ENCODE data around the gene TTLL6. TPM values are rescaled to one million over a fixed set of nuclear protein-coding genes. Genes with fewer than 3 reads are reported as not detected.
"Not testable (repeated sequence)": the region's sequence is repeated elsewhere in the genome, so short reads cannot be mapped to it uniquely, and the experiment has no call there.

Gene TTLL6
- total RNA-seq, 2 donors from 2014 or later = not detected

DNA sequence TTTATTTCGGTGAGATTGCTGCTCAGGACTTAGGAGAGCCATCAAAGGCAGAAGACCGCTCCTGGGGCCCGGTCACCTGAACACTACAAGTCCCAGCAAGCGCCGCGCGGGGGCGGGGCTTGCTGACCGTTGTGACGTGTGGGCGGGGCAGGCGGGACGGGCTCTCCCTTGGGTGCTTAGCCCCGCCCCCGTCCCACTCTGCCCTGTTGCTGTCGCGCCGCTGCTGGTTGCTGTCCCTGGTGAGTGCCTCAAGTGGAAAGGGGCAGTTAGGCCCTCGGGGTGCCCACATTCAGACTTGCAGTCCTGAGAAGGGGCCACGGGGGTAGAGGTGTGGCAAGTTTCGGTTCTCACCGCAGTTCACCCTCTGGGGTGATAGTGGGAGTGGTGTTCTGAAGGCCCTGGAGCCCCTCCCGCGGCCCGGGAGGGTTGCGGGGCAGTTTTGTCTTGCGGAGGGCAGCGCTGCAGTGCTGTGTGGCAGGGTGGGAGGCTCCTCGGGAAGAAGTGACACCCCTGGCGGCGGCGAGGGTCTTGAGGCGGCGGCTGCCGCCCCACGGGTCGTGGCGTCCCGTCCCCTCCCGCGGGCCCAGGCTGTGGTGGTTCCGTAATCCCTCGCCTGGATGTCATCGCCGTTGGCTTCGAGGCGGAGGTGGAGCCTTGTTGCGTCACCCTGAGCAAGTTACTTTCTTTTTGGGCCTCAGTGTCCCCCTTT lies 14.0 kb upstream of the TTLL6 start, which contains the start of gene CALCOCO2:
Gene CALCOCO2, plus strand, starts transcription at position 196 of the 709 bp plus-strand sequence. CDS start 10,673 bp downstream, outside the sequence.
- H3K4me1 Mint-ChIP-seq = peaks cover 12% of the 10 kb centered on the region
- H3K27ac Mint-ChIP-seq = peak within 1 kb of the TSS; percentile 91
- H3K9me3 Mint-ChIP-seq = no peaks in the 10 kb centered on the region
- ATAC-seq (replicated peaks) = peak; percentile 92
- peaks cover 9% of the 10 kb centered on the region for H3K36me3 Mint-ChIP-seq (ENCODE audit: low read depth)
- H3K4me3 Mint-ChIP-seq = peak within 1 kb of the TSS; percentile 93
- no peaks in the 10 kb centered on the region for H3K27me3 Mint-ChIP-seq

DNA sequence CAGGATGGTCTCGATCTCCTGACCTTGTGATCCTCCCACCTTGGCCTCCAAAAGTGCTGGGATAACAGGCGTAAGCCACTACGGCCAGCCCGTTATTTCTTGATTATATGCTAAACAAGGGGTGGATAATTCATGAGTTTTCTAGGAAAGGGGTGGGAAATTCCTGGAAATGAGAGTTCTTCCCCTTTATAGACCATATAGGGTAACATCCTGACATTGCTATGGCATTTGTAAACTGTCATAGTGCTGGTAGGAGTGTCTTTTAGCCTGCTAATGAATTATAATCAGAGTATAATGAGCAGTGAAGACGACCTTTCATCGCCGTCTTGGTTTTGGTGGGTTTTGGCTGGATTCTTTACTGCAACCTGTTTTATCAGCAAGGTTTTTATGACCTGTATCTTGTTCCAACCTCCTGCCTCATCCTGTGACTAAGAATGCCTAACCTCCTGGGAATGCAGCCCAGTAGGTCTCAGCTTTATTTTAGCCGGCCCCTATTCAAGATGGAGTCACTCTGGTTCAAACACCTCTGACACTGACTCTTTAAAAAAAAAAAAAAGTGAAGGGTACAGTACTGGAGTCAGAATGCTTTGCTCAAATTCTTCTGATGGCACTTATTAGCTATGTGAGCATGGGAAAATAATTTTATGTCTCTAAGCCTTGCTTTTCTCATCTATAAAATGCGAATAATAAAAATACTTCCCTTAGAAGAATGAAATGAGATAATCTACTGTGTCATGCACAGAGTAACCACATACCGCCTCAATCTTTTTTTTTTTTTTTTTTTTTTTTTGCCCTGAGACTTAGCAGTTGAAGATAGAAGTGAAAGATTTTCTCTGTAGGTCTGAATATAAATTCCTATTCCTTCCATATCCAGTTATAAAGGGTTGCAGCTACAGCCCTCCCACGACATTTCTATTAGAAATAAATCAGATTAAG lies 8.7 kb upstream of the TTLL6 start:
- H3K27ac Mint-ChIP-seq = no peak overlapping the region

DNA sequence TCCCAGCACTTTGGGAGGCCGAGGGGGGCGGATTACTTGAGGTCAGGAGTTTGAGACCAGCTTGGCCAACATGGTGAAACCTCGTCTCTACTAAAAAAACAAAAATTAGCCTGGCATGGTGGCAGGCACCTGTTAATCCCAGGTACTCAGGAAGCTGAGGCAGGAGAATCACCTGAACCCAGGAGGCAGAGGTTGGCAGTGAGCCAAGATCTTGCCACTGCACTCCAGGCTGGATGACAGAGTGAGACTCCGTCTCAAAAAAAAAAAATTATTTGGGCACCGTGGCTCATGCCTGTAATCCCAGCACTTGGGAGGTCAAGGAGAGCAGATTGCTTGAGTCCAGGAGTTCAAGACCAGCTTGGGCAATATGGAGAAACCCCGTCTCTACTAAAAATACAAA lies 3.9 kb upstream of the TTLL6 start:
- not testable (repeated sequence) for H3K4me3 Mint-ChIP-seq; H3K27ac Mint-ChIP-seq; H3K36me3 Mint-ChIP-seq (ENCODE audit: low read depth); H3K9me3 Mint-ChIP-seq; H3K4me1 Mint-ChIP-seq; ATAC-seq (replicated peaks)
- peaks cover 14% of the 10 kb centered on the region for H3K27me3 Mint-ChIP-seq

More for the DNA sequence above, 8.7 kb upstream of the TTLL6 start:
- ATAC-seq (replicated peaks) = no peak
- H3K4me3 Mint-ChIP-seq = no peak overlapping the region
- no peaks in the 10 kb centered on the region for H3K9me3 Mint-ChIP-seq
- H3K27me3 Mint-ChIP-seq = peaks cover 7% of the 10 kb centered on the region
- H3K4me1 Mint-ChIP-seq = no peaks in the 10 kb centered on the region
- H3K36me3 Mint-ChIP-seq (ENCODE audit: low read depth) = no peaks in the 10 kb centered on the region

DNA sequence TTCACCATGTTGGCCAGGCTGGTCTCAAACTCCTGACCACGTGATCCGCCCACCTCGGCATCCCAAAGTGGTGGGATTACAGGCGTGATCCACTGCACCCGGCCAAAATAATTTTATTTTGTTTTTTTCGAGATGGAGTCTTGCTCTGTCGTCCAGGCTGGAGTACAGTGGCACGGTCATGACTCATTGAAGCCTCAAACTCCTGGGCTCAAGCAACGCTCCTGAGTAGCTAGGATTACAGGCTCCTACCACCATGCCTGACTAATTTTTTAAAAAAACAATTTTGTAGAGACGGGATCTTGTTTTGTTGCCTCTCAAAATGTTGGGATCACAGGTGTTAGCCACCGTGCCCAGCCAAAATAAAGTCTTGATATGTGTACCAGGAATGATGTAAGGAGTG lies 2.4 kb upstream of the TTLL6 start:
- peaks cover 22% of the 10 kb centered on the region for H3K27me3 Mint-ChIP-seq
- H3K4me3 Mint-ChIP-seq = no peak overlapping the region
- H3K27ac Mint-ChIP-seq = no peak overlapping the region
- no peaks in the 10 kb centered on the region for H3K9me3 Mint-ChIP-seq
- H3K4me1 Mint-ChIP-seq = peaks cover 8% of the 10 kb centered on the region
- no peaks in the 10 kb centered on the region for H3K36me3 Mint-ChIP-seq (ENCODE audit: low read depth)
- ATAC-seq (replicated peaks) = no peak

DNA sequence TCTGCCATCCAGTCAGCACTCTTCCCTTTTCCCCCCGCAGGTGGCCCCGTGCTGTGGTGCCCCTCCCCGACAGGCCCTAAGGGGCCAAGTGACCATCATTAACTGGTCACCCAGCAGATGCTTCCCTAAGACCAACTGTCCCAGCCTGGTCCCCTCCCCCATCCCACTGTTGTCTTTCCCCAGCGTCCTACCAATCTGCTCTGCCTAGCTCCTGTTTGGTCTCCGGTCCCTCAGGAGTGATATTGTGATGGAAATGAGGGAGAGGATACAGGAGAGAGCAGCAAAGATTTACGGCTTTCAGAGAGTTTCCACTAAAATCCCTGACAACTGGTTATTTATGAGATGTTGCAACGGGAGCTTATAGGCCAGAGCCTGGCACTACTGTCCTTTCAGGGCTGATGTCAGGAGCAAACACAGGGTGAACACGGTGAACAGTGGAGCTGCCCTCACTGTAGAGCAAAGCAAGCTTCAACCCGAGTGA lies 1.4 kb upstream of the TTLL6 start:
- H3K4me1 Mint-ChIP-seq = peaks cover 8% of the 10 kb centered on the region
- no peak overlapping the region for H3K27ac Mint-ChIP-seq
- H3K27me3 Mint-ChIP-seq = peaks cover 21% of the 10 kb centered on the region
- H3K36me3 Mint-ChIP-seq (ENCODE audit: low read depth) = no peaks in the 10 kb centered on the region
- H3K4me3 Mint-ChIP-seq = peak overlapping the region; percentile 74
- H3K9me3 Mint-ChIP-seq = no peaks in the 10 kb centered on the region
- no peak for ATAC-seq (replicated peaks)

DNA sequence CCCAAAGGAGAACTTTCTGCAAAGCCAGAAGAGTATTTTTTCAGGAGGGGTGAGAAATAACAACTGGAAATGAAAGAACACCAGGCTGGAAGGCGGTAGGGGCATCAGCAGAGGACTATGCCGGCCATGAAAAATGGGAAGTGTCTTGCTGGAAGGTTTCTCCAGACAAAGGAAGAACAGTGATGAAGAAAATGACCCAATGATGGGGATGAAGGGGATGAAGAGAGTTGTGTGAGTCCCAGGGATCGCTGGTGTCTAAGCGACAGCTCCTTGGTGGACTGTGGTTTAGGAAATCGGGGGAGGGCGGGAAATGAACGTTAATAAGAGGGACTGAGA lies 623 bp downstream of the TTLL6 start:
- H3K4me1 Mint-ChIP-seq = peaks cover 8% of the 10 kb centered on the region
- peaks cover 18% of the 10 kb centered on the region for H3K27me3 Mint-ChIP-seq
- H3K9me3 Mint-ChIP-seq = no peaks in the 10 kb centered on the region
- no peaks in the 10 kb centered on the region for H3K36me3 Mint-ChIP-seq (ENCODE audit: low read depth)
- H3K4me3 Mint-ChIP-seq = peak overlapping the region; percentile 74
- ATAC-seq (replicated peaks) = no peak
- peak overlapping the region; percentile 12 for H3K27ac Mint-ChIP-seq

DNA sequence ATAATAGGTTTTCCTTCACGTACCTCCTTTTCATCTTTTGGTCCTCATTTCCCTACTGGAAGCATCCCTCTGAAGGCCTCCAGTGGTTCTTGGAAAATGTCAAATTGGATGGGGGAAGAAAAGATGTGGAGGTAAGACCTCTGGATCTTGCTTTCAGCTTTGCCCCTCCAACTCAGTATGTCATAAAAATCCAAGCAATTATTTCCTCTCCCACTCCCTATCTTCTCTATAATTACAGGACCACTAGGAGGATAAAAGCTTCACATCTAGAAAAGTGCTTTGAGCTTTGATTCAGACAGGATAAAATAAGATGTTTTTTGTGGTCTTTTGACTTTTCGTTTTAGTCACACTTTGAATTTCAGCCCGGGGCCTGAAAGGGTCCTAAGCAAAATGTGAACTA lies 1.7 kb downstream of the TTLL6 start:
- Mint-ChIP-seq H3K9me3 (no peaks in the 10 kb centered on the region), H3K27ac (no peak overlapping the region), H3K4me3 (no peak overlapping the region), H3K36me3 (ENCODE audit: low read depth) (no peaks in the 10 kb centered on the region), H3K27me3 (peaks cover 19% of the 10 kb centered on the region), H3K4me1 (peaks cover 8% of the 10 kb centered on the region)
- ATAC-seq (replicated peaks) = no peak

DNA sequence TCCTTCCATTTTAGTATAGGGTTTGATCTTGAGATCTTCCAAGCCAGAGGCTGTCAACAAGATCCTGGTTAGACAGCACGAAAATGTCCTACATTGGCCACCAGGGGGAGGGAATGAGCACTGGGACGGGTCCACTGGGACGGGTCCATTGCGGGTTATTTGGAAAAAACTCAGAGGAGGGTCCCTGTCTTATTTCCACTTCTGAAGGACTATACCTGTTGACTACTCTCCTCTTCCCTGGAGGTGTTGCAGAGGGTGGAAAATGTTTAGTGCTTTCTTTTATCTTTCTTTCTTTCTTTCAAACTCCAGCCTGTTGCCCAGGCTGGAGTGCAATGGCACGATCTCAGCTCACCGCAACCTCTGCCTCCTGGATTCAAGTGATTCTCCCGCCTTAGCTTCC lies 2.5 kb downstream of the TTLL6 start:
- Mint-ChIP-seq H3K27me3 (peaks cover 22% of the 10 kb centered on the region), H3K36me3 (ENCODE audit: low read depth) (no peaks in the 10 kb centered on the region), H3K27ac (no peak overlapping the region), H3K4me3 (no peak overlapping the region), H3K4me1 (peaks cover 8% of the 10 kb centered on the region), H3K9me3 (no peaks in the 10 kb centered on the region)
- no peak for ATAC-seq (replicated peaks)

DNA sequence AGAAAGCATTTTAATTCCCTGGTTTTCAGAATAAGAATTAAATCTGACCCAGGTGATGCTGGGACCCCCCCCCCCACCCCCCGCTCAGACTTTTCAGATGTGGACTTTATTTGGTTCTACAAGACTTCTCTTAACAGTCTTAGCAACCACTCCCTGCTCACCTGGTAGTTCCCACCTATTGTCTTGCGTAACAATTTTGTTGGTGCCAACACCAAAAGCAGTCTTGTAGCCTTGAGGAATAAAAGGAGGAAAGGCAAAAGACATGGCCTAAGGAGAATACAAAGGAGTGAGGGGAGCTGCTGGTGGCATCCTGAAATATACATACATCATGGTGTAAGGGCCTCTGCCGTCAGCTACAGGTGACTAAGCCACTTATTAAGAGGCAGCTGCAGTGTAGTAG lies 5.0 kb downstream of the TTLL6 start:
- no peak for ATAC-seq (replicated peaks)
- H3K9me3 Mint-ChIP-seq = no peaks in the 10 kb centered on the region
- H3K27ac Mint-ChIP-seq = no peak overlapping the region
- peaks cover 8% of the 10 kb centered on the region for H3K4me1 Mint-ChIP-seq
- H3K36me3 Mint-ChIP-seq (ENCODE audit: low read depth) = no peaks in the 10 kb centered on the region
- no peak overlapping the region for H3K4me3 Mint-ChIP-seq
- H3K27me3 Mint-ChIP-seq = peaks cover 22% of the 10 kb centered on the region

DNA sequence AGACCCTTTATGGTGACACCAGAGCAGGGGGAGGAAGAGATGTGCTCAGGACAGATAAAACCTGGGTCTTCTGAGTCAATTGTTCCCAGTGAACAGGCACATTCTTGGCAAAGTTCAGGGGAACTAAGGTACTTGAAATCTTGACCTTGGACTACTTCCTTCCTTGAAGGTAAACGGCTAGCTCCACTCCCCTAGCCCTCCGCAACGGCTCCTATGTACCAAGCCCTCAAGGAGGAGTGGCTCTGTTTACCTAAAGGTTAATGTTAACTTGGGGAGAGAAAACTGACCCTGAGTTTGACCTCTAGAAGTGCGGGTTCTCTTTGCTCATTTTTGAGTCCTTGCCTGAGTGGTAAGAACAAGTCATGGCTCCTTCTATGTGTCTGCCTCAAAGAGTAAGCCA lies 7.8 kb downstream of the TTLL6 start:
- H3K36me3 Mint-ChIP-seq (ENCODE audit: low read depth) = no peaks in the 10 kb centered on the region
- no peaks in the 10 kb centered on the region for H3K4me1 Mint-ChIP-seq
- ATAC-seq (replicated peaks) = no peak
- H3K4me3 Mint-ChIP-seq = no peak overlapping the region
- no peak overlapping the region for H3K27ac Mint-ChIP-seq
- peaks cover 3% of the 10 kb centered on the region for H3K27me3 Mint-ChIP-seq
- no peaks in the 10 kb centered on the region for H3K9me3 Mint-ChIP-seq

DNA sequence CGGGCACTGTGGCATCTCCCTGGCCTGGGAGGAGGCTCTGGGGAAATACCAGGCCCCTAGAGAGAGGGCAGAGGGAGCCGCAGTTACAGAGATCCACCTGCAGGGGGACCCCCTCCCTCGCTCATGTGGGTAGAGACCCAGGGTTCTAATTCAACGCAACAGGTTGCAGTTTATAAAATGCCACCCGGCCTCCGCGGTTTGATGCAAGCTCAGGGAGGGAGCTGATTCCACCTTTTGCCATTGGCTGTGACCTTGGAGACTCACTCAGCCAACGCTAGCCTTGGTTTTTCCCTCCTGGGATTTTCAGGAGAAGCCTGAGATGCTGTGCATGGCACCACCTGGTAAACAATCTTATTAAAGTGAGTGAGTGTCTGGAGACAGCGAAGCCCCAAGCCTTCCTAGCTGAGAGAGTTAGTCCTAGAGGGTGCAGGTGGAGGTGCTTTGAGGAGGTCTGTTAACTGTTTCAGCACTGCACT lies 12.1 kb downstream of the TTLL6 start:
- Mint-ChIP-seq H3K4me3 (no peak overlapping the region), H3K9me3 (no peaks in the 10 kb centered on the region), H3K4me1 (no peaks in the 10 kb centered on the region), H3K36me3 (ENCODE audit: low read depth) (no peaks in the 10 kb centered on the region), H3K27me3 (peaks cover 9% of the 10 kb centered on the region), H3K27ac (no peak overlapping the region)
- ATAC-seq (replicated peaks) = peak; percentile 80

DNA sequence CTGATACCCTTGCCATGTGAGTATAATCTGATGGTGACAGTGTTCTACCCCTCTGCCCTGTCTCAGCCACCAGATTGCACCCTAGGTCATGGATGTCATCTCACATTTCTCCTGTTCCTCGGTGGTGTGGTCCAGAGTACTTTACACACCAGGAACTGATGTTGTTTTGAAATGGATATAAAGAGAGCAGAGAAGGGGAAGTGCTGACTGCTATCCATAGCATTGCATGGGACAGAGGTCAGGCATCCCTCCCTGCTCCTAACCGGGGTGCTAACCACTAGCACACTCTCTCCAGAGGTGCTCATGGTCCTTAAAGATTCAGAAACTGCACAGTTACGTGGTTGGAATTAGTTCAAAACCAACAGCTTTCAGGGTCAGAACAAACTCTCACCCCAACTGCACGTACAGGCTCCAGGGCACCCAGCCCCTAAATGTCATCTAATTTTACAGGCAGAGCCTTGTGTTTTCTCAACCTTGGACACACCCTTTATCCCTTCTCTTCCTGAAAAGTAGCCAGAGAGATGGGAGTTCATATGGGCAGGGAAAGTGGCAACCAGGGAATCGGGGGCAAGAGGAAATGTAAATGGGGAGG lies 16.3 kb downstream of the TTLL6 start:
- no peaks in the 10 kb centered on the region for H3K36me3 Mint-ChIP-seq (ENCODE audit: low read depth)
- no peak overlapping the region for H3K4me3 Mint-ChIP-seq
- peaks cover 25% of the 10 kb centered on the region for H3K27me3 Mint-ChIP-seq
- no peaks in the 10 kb centered on the region for H3K4me1 Mint-ChIP-seq
- H3K27ac Mint-ChIP-seq = no peak overlapping the region
- ATAC-seq (replicated peaks) = no peak
- no peaks in the 10 kb centered on the region for H3K9me3 Mint-ChIP-seq

DNA sequence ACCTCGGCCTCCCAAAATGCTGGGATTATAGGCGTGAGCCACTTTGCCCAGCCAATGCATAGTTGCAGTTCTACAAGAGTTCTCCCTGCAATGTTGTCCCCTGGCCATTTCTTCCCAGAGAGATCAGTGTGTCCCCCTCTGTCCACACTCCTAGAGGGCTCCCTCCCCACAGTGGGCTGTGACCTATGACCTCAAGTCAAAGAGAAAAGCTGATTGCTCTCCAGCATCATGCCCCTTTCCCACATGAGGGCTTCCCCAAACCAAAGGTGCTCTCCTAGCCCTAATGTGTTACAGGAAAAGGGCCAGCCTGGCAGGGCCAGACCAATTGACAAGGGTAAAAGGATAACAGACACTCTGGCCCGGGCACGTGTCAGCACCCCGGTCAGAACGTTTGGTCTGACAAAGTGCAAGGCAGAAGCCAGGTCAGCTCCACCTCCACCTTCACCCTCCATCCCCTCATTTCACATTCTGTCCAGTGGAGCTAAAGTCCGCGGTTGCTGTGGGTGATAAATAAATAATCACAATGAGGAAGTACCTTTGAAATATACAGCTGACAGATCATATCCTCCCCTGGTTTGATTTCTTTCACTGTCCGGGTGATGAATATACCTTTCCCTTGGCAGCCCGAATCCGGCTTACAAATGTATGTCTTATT lies 17.8 kb downstream of the TTLL6 start:
- no peak for ATAC-seq (replicated peaks)
- H3K9me3 Mint-ChIP-seq = no peaks in the 10 kb centered on the region
- no peak overlapping the region for H3K27ac Mint-ChIP-seq
- H3K27me3 Mint-ChIP-seq = peaks cover 30% of the 10 kb centered on the region
- no peak overlapping the region for H3K4me3 Mint-ChIP-seq
- no peaks in the 10 kb centered on the region for H3K36me3 Mint-ChIP-seq (ENCODE audit: low read depth)
- no peaks in the 10 kb centered on the region for H3K4me1 Mint-ChIP-seq

DNA sequence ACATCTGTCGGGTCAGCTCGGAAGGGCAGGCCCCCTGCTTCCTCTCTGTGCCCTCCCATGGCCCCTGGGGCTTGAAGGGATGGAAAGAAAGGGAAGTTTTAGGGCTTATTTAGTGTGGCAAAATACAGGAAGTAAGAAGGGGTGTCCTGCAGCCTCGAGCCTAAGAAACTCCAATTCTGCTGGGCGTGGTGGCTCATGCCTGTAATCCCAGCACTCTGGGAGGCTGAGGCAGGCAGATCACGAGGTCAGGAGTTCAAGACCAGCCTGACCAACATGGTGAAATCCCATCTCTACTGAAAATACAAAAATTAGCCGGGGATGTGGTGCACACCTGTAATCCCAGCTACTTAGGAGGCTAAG lies 20.9 kb downstream of the TTLL6 start:
- not testable (repeated sequence) for H3K4me1 Mint-ChIP-seq; H3K9me3 Mint-ChIP-seq; ATAC-seq (replicated peaks); H3K36me3 Mint-ChIP-seq (ENCODE audit: low read depth); H3K4me3 Mint-ChIP-seq; H3K27ac Mint-ChIP-seq
- H3K27me3 Mint-ChIP-seq = peaks cover 38% of the 10 kb centered on the region
